CD4-positive, alpha-beta T cell treated with Interleukin-4 for 4 hours (primary cell): ENCODE data around the gene SF3A1.

ENCODE experiments used
- DNase-seq: peaks from one replicate; pipeline ENCODE4 v3.0.0-alpha.2; 2020

SF3A1 gene

GRCh38 chr22:30383061-30383460, 26.4 kb upstream of the SF3A1 start:
- DNase-seq, result no peak

- DNase-seq, result no peak
These were observed 25.6 kb upstream of the SF3A1 start for GRCh38 chr22:30382340-30382739.

GRCh38 chr22:30381264-30381663, 24.6 kb upstream of the SF3A1 start:
- no peak for DNase-seq

- DNase-seq, result no peak
These were observed 23.3 kb upstream of the SF3A1 start for GRCh38 chr22:30380011-30380410.

GRCh38 chr22:30375312-30375849, 18.7 kb upstream of the SF3A1 start:
- DNase-seq, result no peak

- no peak for DNase-seq
These were observed 16.9 kb upstream of the SF3A1 start for GRCh38 chr22:30373331-30374325.

GRCh38 chr22:30372915-30373314, 16.2 kb upstream of the SF3A1 start:
- DNase-seq, result no peak

- DNase-seq, result no peak
These were observed 15.3 kb upstream of the SF3A1 start for GRCh38 chr22:30371981-30372380.

- DNase-seq, result no peak
These were observed 14.6 kb upstream of the SF3A1 start for GRCh38 chr22:30371321-30371720.

GRCh38 chr22:30370641-30371230, 14.0 kb upstream of the SF3A1 start:
- DNase-seq, result no peak

- no peak for DNase-seq
These were observed 11.7 kb upstream of the SF3A1 start for GRCh38 chr22:30368420-30368819.

- no peak for DNase-seq
These were observed 9.2 kb upstream of the SF3A1 start for GRCh38 chr22:30365891-30366290.

GRCh38 chr22:30362651-30363281, 6.1 kb upstream of the SF3A1 start:
- no peak for DNase-seq

GRCh38 chr22:30361916-30362650, 5.4 kb upstream of the SF3A1 start:
- DNase-seq, result no peak

- DNase-seq, result no peak
These were observed 1.8 kb upstream of the SF3A1 start for GRCh38 chr22:30358541-30358940.

- no peak for DNase-seq
These were observed 1.0 kb upstream of the SF3A1 start for GRCh38 chr22:30357650-30358215.

GRCh38 chr22:30357236-30357570, 509 bp upstream of the SF3A1 start:
- no peak for DNase-seq

GRCh38 chr22:30354644-30355043, 2.0 kb downstream of the SF3A1 start:
- DNase-seq, result no peak

GRCh38 chr22:30351226-30351625, 5.5 kb downstream of the SF3A1 start:
- no peak for DNase-seq

- DNase-seq, result no peak
These were observed 7.9 kb downstream of the SF3A1 start for GRCh38 chr22:30348809-30349208.

- DNase-seq, result no peak
These were observed 8.3 kb downstream of the SF3A1 start for GRCh38 chr22:30348404-30348803.

GRCh38 chr22:30347255-30347892, 9.3 kb downstream of the SF3A1 start:
- no peak for DNase-seq
